SH-SY5Y (cell line): ENCODE measurements around the gene GALNT18.

Experiments
- GATA2 ChIP-seq: IDR thresholded peaks from 2 replicates; pipeline ENCODE4 v1.6.1; 2011; ENCODE audit warnings: mild to moderate bottlenecking, low read depth, low read length
- GATA3 ChIP-seq: IDR thresholded peaks from 2 replicates; pipeline ENCODE4 v1.6.1; 2011; ENCODE audit warnings: low read depth, mild to moderate bottlenecking, low read length, moderate library complexity

The GALNT18 gene

DNA sequence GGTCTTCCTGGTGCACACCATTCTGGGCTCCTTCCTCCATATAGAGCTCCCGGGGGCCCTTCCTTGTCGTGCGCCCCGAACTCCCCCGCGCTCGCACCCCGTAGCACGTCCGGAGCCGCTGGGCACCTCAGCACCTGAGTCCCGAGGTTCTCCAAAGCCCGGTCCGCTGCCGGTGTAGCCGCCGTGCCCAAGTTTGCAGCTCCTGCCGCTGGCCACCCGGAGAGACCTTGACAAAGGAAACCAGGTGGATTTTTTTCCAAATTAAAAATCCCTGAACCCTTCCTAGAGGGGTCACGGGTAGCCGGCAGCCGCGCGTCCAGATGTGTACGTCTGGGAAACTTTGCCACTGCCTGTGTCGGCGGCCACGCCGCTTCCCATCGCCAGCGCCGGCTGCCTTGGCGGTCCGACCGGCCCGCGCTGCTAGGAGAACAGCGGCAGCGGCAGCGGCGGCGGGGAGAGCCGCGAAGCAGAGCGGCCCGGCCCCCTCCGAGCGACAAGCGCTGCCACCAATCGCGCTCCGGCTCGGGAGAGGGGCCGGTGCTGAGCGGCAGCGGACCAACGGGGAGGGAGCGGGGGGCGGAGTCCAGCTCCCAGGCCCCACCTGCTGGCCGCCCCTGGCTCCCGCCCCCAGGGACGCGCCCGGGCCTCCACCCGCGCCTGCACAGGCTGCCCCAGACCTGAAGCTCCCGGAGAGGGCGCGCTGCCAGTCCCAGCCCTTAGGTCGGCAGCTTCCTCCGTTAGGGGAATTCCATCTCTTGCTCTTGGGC is at the start of gene GALNT18:
Gene GALNT18 (minus strand): TSS at position 433 of the 767 bp plus-strand sequence.
- no peak for TF ChIP-seq GATA3
- TF ChIP-seq GATA2 = no peak

DNA sequence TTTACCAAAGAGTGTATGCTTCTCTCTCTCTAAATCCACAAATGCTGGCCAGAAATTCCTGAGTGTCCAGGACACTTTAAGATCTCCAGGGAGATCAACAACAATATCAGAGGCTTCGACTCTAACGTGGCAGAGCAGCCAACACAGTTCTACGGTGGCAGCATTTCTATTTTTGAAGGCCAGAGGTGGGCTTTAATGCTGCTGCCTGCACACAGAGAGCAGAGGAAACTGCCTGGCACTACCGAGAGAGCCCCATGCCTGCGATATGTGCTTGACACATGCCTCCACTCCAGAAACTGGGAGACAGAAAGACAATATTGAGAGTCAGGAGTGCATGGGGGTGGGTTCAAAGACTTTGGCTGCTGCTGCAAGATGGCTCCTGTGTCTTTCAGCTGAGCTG is 48.8 kb upstream of the GALNT18 start:
- TF ChIP-seq GATA3 (no peak), GATA2 (no peak)

DNA sequence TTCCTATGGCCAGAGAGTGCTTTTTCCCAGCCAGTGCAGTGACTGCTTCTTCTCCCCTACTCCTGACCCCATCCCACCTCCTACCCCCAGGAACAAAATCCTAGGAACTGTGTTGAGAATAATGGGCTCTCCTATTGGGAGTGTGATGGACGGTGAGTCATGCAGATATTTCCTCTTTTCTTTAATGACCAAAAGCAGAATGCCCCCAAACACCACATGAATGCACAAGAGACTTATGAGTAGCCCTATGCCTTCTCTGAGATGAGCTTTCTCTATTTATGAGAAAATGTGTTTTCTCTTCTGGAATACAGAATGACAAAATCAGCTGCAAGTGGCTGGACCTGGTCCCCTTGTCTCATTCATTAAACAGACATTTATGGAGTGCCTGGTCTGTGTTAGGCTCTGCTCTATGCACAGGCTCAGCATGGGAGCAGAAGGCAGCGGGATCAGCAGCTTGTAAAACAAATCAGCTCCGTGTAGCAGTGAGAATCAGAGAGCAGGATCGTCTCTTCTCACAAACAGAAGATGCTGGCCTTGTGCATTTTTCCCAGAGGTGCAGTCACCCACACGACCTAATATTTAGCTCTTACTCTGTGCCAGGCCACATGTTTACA is 47.5 kb upstream of the GALNT18 start:
- TF ChIP-seq GATA2 (no peak), GATA3 (no peak)

DNA sequence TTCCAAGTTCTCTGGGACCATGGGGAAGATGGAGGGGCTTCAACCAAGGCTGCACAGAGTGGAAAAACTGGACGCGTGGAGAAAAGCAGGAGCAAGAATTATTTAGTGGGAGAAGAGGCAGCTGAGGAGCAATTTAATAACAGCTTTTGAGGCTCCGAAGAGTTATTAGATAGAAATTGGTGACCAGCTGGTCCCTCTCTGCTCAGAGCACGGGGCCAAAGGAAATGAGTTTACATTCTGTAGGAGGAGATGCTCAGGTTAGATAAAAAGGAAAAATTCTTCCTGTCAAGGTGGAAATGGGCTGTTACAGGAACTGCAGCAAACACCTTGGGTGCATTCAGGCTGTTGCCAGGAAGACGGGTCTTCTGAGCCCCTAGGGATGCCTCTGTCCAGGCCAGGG is 47.0 kb upstream of the GALNT18 start:
- no peak for TF ChIP-seq GATA3

DNA sequence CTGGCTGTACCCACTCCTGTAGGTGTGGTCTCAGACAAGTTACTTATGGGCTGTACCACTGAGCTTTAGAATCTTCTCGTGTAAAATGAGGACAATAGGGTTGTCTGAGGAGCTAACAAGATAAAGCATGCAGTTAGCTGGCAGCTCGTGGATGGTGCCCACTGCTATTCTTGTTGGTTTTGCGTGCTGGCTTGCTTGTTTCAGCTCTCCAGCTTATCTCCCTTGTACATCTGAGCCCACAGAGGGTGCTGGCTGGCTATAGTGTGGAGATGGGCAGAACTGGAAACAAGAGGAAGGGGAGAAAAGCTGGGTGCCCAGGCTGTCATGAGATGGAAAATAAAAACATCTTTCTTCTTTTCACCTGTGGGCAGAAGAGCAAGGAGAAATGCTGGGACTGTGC is 46.5 kb upstream of the GALNT18 start:
- TF ChIP-seq GATA3 = peak; percentile 70
- peak; percentile 92 for TF ChIP-seq GATA2

DNA sequence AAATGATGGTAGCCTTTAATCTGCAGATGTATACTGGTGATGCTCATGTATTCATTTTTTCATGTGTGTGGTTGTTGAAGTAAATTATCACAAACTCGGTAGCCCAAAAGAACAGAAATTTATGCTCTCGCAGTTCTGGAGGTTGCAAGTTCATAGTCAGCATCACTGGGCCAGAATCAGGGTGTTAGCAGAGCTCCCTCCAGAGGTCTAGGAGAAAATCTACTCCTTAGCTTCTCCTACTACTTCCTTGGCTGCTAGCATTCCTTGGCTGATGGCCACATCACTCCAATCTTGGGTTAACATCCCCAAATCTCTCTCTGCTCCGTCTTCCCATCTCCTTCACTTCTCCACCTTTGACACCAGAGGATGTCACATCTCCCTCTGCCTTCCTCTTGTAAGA is 45.3 kb upstream of the GALNT18 start:
- no peak for TF ChIP-seq GATA2
- TF ChIP-seq GATA3 = no peak

DNA sequence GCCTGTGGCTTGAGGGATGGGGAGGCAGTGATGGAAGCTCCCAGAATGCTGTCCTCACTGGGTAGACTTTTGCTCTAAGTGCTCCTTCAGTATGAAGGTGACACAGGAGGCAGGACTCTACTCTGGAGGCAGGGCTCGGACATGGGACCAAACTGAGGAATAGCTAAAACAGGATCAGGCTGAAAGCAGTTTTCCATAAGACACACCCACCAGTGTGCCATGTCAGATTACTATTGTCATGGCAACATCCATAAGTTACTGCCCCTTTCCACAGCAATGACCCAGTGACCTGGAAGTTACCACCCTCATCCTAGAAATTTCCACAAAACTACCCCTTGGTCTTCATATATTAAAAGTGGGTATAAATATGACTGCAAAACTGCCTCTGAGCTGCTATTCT is 43.6 kb upstream of the GALNT18 start:
- TF ChIP-seq GATA3 (no peak), GATA2 (no peak)

DNA sequence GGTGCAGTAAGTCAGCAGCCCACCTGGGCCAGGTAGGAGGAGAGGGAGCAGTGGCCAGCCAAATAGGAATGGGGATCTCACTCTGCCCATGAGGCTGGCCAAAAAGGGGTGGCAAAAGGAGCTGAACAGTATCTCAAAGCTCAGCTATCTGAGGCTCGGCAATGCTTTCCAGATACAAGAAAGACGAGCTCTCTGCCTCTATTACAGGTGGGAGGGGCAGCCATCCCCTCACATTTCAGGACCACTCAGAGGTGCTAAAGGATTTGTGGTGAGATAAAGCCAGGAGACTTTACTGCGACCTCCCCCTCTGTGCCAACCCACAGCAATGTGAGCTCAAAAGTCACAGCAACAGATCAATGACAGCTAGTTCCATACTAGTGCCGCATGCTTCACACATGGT is 42.1 kb upstream of the GALNT18 start:
- no peak for TF ChIP-seq GATA2

DNA sequence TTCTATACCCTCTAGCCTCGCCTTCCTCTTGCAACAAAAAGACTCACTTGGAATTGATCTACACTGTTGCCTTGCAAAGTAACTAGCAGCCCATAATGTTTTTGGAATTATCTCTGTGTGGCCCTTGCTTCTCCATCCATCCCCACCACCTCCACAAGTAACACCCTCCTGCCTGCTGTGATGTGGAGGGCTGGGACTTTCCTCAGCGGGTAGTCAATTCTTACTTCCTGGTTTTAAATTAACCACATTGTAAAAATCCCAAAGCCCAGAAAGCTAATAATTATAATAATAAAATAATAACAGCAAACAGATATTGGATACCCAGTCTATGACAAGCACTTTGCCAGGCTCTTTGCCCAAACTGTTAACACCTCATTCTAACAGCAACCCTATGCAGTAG is 40.8 kb upstream of the GALNT18 start:
- TF ChIP-seq GATA3 (no peak), GATA2 (no peak)

DNA sequence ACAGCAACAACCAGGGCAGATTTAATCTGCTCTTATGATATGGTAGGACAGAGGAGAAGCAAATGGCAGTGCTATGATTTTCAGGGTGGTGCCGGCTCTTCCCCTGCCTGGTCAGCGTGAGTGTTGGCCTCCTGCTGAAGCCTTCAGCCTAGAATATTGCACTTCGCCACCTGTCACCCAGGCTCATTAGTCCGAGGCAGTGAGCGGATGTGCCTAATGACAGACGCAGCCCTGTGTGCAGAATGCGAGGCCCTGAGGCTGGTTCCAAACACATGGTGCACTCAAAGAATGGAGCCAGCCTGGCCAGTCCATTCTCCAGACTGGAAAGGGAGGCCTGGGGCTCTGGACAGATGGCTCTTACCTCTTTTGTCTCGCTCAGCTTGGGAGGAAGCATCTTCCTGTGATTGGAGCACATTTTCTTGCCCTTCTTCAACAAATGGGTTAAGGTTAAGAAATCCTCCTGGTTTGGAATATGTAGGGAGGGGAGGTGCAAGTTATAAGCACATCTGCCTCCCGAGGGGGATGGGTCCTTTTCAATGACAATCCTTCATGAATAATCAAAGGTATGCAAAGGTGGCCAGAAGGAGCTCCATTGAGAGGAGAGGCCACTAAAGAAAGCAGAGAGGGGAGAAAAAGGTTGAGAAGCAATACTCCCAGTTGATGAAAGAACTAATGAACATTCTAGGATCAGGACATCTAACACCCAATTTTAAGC is 39.7 kb upstream of the GALNT18 start:
- no peak for TF ChIP-seq GATA3
- TF ChIP-seq GATA2 = no peak

DNA sequence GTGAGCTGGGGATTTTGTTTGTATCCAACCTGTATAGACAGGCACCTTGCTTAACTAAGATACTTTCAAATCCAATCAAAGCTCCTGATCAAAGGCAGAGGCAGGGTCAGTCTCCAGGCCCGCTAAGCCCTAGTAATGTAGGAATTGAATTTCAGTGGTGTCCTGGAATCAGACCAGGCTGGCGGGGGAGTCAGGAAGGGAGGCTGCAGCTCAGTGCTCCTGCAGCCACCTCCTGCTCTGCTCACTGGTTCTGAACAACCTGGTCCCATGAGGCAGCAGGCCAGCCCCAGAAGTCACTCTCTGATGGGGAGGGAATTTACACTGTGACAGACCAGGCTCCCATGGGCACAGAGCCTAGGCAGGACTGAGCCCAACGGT is 38.5 kb upstream of the GALNT18 start:
- no peak for TF ChIP-seq GATA2
- TF ChIP-seq GATA3 = no peak

DNA sequence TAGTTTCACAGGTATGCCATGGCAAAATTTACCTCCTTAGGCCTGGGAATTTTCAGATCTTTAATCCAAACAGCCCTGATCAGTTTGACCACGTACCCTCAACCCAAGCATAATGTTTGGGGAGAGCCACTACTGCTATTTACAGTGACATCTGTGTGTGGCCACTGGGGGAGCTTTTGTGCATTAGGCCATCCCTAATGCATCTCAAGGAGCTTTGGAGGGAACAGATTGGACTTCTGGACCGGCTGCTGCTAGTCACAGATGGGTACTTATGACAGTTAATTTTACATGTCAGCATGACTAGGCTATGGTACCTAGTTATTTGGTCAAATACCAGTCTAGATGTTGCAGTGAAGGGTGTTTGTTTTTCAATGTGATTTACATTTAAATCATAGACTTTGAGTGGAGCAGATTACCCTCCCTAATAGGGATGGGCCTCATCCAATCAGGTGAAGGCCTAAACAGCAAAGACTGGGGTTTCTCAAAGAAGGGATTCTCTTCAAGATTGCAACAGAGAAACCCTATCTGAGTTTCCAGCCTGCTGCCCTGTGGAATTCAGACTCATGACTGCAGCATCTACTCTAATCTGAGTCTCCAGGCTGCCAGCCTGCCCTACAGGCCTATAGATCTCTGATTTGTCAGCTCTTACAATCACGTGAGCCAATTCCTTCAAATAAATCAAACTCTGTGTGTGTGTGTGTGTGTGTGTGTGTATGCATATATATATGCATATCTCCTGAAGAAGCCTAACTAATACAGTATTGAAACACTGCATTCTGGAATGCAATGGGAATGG is 38.0 kb upstream of the GALNT18 start:
- no peak for TF ChIP-seq GATA3
- no peak for TF ChIP-seq GATA2

DNA sequence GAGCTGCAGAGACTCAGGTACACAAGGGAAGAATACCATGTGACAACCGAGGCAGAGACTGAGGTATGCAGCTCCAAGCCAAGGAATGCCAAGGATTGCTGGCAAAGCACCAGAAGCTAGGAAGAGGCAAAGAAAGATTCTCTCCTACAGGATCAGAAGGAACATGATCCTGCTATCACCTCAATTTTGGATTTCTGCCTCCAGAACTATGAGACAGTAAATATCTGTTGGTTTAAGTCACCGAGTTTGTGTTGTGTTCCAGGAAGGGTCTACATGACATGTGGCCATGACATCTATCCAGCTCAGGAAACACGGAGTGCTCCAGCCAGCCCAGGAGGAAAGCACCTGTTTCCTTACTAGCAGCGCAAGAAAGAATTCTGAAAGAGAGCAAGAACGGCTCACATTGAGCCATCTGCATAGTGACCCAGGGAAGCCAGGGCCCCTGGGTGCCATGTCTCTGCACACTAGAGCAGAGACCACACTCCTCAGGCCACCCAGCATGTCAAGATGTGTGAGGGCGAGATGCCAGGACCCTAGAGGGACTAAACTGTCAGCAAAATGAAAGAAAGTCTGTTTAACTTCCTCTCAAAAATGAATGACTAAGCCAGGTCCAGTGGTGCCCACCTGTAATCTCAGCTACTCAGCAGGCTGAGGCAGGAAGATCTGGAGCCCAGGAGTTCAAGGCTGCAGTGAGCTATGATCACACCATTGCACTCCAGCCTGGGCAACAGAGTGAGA is 35.6 kb upstream of the GALNT18 start:
- TF ChIP-seq GATA2 = no peak

DNA sequence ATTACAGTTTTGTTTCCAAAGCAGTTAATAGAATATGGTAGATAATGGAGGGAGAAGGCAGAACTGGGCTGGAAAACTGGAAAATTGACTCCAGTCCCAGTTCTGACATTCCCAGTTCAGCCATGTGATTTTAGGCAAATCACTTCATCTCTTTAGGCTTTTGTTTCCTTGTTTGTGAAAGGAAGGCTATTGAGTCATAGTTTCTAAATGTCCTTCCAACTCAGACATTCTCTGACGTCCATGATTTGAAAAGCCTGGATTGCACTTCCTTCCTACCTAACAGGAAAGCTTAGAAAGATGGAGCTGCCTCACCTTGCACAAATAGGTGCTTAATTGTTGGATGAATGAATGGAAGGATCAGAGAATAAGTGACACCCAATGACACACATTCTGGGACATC is 19.8 kb upstream of the GALNT18 start:
- TF ChIP-seq GATA3 = no peak
- no peak for TF ChIP-seq GATA2
